IMR-90 (cell line): Measurements from ENCODE around the gene ANKRD6. TPM values are rescaled to one million over a fixed set of nuclear protein-coding genes. Genes with fewer than 3 reads are reported as not detected.

Experiments
- ATAC-seq: fragments of 200-7000 bp; cut with Tn5 transposase; 2 replicates; pipeline ENCODE4 v1.9.1; 2020; ENCODE audit warnings: low read depth, mild to moderate bottlenecking, moderate library complexity
- BruUV-seq: library from RNA; stranded (reverse); fragments of 400-500 nt; replicated peaks from 2 replicates; lab custom pipeline; 2021; lab: Mats Ljungman, UMichigan
- CTCF ChIA-PET: fragments of 300-600 bp; formaldehyde crosslinking; extraction: SDS; loops from one replicate; lab custom pipeline; 2021; ENCODE audit warnings: antibody characterized with exemption; lab: Yijun Ruan, JAX
- POLR2A ChIA-PET: fragments of 300-600 bp; sonication (Branson Sonifier 250); formaldehyde crosslinking; loops from one replicate; lab custom pipeline; 2022; ENCODE audit warnings: antibody characterized with exemption; ENCODE audit not compliant: unreplicated experiment; lab: Charles Lee
- DNase-seq: peaks from one replicate; pipeline ENCODE4 v3.0.0; 2013
- H2AFZ ChIP-seq: replicated peaks from 2 replicates; pipeline ENCODE3; 2013; ENCODE audit warnings: low read length, mild to moderate bottlenecking; ENCODE audit not compliant: poor library complexity
- H2AK5ac ChIP-seq: 2 replicates; pipeline ENCODE4 v1.6.1; 2013; ENCODE audit warnings: low read depth, low read length, inconsistent platforms
- H2AK9ac ChIP-seq: replicated peaks from 2 replicates; pipeline ENCODE3; 2013; ENCODE audit warnings: mild to moderate bottlenecking, low read depth, low read length, moderate library complexity; ENCODE audit not compliant: poor library complexity
- H2BK120ac ChIP-seq: 2 replicates; pipeline ENCODE4 v1.6.1; 2013; ENCODE audit warnings: low read depth, low read length, inconsistent platforms
- H2BK15ac ChIP-seq: 3 replicates; pipeline ENCODE4 v1.6.1; 2013; ENCODE audit warnings: low read depth, low read length, inconsistent platforms
- H2BK20ac ChIP-seq: 2 replicates; pipeline ENCODE4 v1.6.1; 2013; ENCODE audit warnings: low read depth, mild to moderate bottlenecking, inconsistent platforms, low read length, moderate library complexity
- H2BK5ac ChIP-seq: 2 replicates; pipeline ENCODE4 v1.6.1; 2013; ENCODE audit warnings: mild to moderate bottlenecking, low read depth, low read length, inconsistent platforms; ENCODE audit not compliant: poor library complexity, severe bottlenecking
- H3K14ac ChIP-seq: replicated peaks from 2 replicates; pipeline ENCODE4 v1.6.1; 2013; ENCODE audit warnings: low read depth, low read length, inconsistent platforms
- H3K18ac ChIP-seq: 2 replicates; pipeline ENCODE4 v1.6.1; 2013; ENCODE audit warnings: low read depth, low read length, control low read depth
- H3K23ac ChIP-seq: 2 replicates; pipeline ENCODE4 v1.6.1; 2013; ENCODE audit warnings: low read depth, low read length, inconsistent platforms
- H3K27ac ChIP-seq: 2 replicates; pipeline ENCODE4 v1.5.1; 2013; ENCODE audit warnings: mild to moderate bottlenecking, control low read depth, low read length; ENCODE audit not compliant: insufficient read depth
- H3K27me3 ChIP-seq: 2 replicates; pipeline ENCODE4 v1.6.1; 2013; ENCODE audit warnings: low read length; ENCODE audit not compliant: control insufficient read depth, insufficient read depth
- H3K36me3 ChIP-seq: 2 replicates; pipeline ENCODE4 v1.6.1; 2013; ENCODE audit warnings: low read length, mixed read lengths; ENCODE audit not compliant: control insufficient read depth, insufficient read depth
- H3K4ac ChIP-seq: 2 replicates; pipeline ENCODE4 v1.6.1; 2013; ENCODE audit warnings: low read depth, low read length, inconsistent platforms
- H3K4me1 ChIP-seq: 2 replicates; pipeline ENCODE4 v1.6.1; 2013; ENCODE audit warnings: low read length, mixed read lengths; ENCODE audit not compliant: control insufficient read depth, insufficient read depth
- H3K4me2 ChIP-seq: 2 replicates; pipeline ENCODE4 v1.6.1; 2013; ENCODE audit warnings: low read depth, mild to moderate bottlenecking, control low read depth, low read length, moderate library complexity
- H3K4me3 ChIP-seq: 2 replicates; pipeline ENCODE4 v1.5.1; 2013; ENCODE audit warnings: low read depth, mild to moderate bottlenecking, control low read depth, low read length, moderate library complexity; ENCODE audit not compliant: insufficient read depth
- H3K56ac ChIP-seq: 2 replicates; pipeline ENCODE4 v1.6.1; 2013; ENCODE audit warnings: low read length, inconsistent platforms; ENCODE audit not compliant: insufficient read depth; ENCODE audit errors: extremely low read depth
- H3K79me1 ChIP-seq, 2 experiments: 2 replicates each; pipeline ENCODE4 v1.6.1; 2013; ENCODE audit warnings: low read length in 2 of 2, inconsistent platforms in 1 of 2, low read depth in 1 of 2
- H3K9ac ChIP-seq: 2 replicates; pipeline ENCODE4 v1.6.1; 2013; ENCODE audit warnings: low read depth, low read length, control low read depth
- H3K9me1 ChIP-seq: 2 replicates; pipeline ENCODE4 v1.6.1; 2013; ENCODE audit warnings: low read length, inconsistent platforms; ENCODE audit not compliant: insufficient read depth
- H3K9me3 ChIP-seq: 2 replicates; pipeline ENCODE4 v1.6.1; 2013; ENCODE audit warnings: low read length; ENCODE audit not compliant: control insufficient read depth, insufficient read depth
- H4K20me1 ChIP-seq: 2 replicates; pipeline ENCODE4 v1.6.1; 2013; ENCODE audit warnings: low read length, inconsistent platforms; ENCODE audit not compliant: insufficient read depth
- H4K5ac ChIP-seq: 2 replicates; pipeline ENCODE4 v1.6.1; 2013; ENCODE audit warnings: mild to moderate bottlenecking, low read depth, low read length, control low read depth
- H4K8ac ChIP-seq, 2 experiments: 2 replicates each; pipeline ENCODE4 v1.6.1; 2013; ENCODE audit warnings: low read depth in 2 of 2, low read length in 2 of 2, control low read depth in 1 of 2, inconsistent platforms in 1 of 2
- H4K91ac ChIP-seq: 2 replicates; pipeline ENCODE4 v1.6.1; 2013; ENCODE audit warnings: low read depth, low read length, inconsistent platforms; ENCODE audit not compliant: insufficient read depth
- BHLHE40 ChIP-seq: fragments of 150-350 bp; IDR thresholded peaks from 2 replicates; pipeline ENCODE4 v1.6.1; 2016; ENCODE audit warnings: mild to moderate bottlenecking, low read depth, low read length
- CEBPB ChIP-seq: IDR thresholded peaks from 2 replicates; pipeline ENCODE4 v1.6.1; 2012; ENCODE audit warnings: low read depth, low read length, improper control_type of control experiment
- CHD1 ChIP-seq: IDR thresholded peaks from 2 replicates; pipeline ENCODE4 v1.6.1; 2012; ENCODE audit warnings: low read depth, low read length, improper control_type of control experiment
- MAFK ChIP-seq: IDR thresholded peaks from 2 replicates; pipeline ENCODE4 v1.6.1; 2012; ENCODE audit warnings: low read depth, low read length, improper control_type of control experiment
- MAZ ChIP-seq: IDR thresholded peaks from 2 replicates; pipeline ENCODE4 v1.6.1; 2012; ENCODE audit warnings: low read depth, mild to moderate bottlenecking, low read length, improper control_type of control experiment, moderate library complexity, borderline replicate concordance
- MXI1 ChIP-seq: IDR thresholded peaks from 2 replicates; pipeline ENCODE4 v1.6.1; 2012; ENCODE audit warnings: low read depth, mild to moderate bottlenecking, low read length, moderate library complexity, borderline replicate concordance
- NFE2L2 ChIP-seq: fragments of 150-350 bp; IDR thresholded peaks from 2 replicates; pipeline ENCODE4 v1.6.1; 2016; ENCODE audit warnings: low read depth, mild to moderate bottlenecking, low read length
- POLR2A ChIP-seq: IDR thresholded peaks from 2 replicates; pipeline ENCODE4 v1.6.1; 2012; ENCODE audit warnings: mild to moderate bottlenecking, low read depth, low read length
- RFX5 ChIP-seq: IDR thresholded peaks from 2 replicates; pipeline ENCODE4 v1.8.0; 2012; ENCODE audit warnings: low read depth, mild to moderate bottlenecking, low read length, moderate library complexity
- WGBS, 2 experiments: methylation state at CpG; one replicate each; pipeline versions ENCODE4 v1.1.5 to v1.1.7; 2013; ENCODE audit warnings: missing lambda C conversion rate in 2 of 2; ENCODE audit not compliant: insufficient read length in 1 of 2; ENCODE audit errors: extremely low coverage in 2 of 2; 5-methylcytosine and 5-hydroxymethylcytosine counted together
- dilution Hi-C: fragments of 300-500 bp; cut with HindIII; formaldehyde crosslinking; loops from one replicate; pipeline ENCODE4 v1.14.3; 2018; ENCODE audit warnings: low sequenced_read_pairs; ENCODE audit not compliant: unreplicated experiment
- in situ Hi-C: fragments of 300-500 bp; cut with MboI; formaldehyde crosslinking; loops from 3 replicates; pipeline ENCODE4 v1.14.3; 2019; ENCODE audit warnings: low sequenced_read_pairs, inconsistent platforms, mixed read lengths
- intact Hi-C: fragments of 100-400 bp; cut with micrococcal nuclease; formaldehyde crosslinking; loops from 2 replicates; pipeline ENCODE4 v1.10.0; 2022
- polyA plus RNA-seq, 3 experiments: library from polyadenylated mRNA; depleted of rRNA; stranded (reverse); fragments of >200 nt; gene quantifications; 2 replicates each; pipeline ENCODE4 v1.2.3, GENCODE V29; 2012; ENCODE audit warnings: low replicate concordance in 1 of 3
- total RNA-seq: library from RNA; depleted of rRNA; stranded (reverse); fragments of >200 nt; gene quantifications from 2 replicates; pipeline ENCODE4 v1.2.3, GENCODE V29; 2012
- TF ChIP-seq, protein P1 (sequence below): conservative IDR thresholded peaks from 2 replicates; pipeline ENCODE4 v1.5.1; 2012; ENCODE audit warnings: mild to moderate bottlenecking, low read depth, low read length, improper control_type of control experiment
- TF ChIP-seq, protein P2 (sequence below): fragments of 150-350 bp; IDR thresholded peaks from 2 replicates; pipeline ENCODE4 v1.6.1; 2016; ENCODE audit warnings: low read depth, mild to moderate bottlenecking, low read length, moderate library complexity, borderline replicate concordance

ANKRD6 gene
- total and polyA plus RNA-seq, 2 of the 4 experiments (the other 2 are of a cell fraction), result 0.12 to 0.18 TPM

DNA sequence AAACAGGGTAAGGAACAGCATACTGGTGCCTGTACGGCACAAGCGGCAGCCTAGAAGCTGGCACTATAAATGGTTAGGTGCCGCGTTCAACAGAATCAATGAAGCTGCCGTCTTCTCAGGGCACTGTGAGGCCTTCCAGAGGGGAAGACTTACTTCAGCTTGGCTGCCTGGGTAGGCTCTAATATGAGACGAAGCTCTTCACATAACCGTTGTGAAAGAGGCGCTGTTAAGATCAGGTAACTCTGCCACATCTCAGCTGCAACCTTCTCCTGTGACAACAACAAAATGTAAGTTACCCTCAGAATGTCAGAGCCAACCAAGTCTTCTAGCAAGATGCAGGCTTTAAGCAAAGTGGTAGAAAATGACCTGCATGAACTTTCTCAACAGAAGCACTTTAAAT lies 217.6 kb downstream of the ANKRD6 start:
- no peaks in the 10 kb centered on the region for H4K20me1 ChIP-seq
- POLR2A ChIA-PET, result no interaction called here
- H3K4ac ChIP-seq, result no peak overlapping the region
- intact Hi-C loops, result no loop called here
- dilution Hi-C loops, result no loop called here
- H3K9me3 ChIP-seq, result no peaks in the 10 kb centered on the region
- no peak overlapping the region for H3K18ac ChIP-seq
- H3K56ac ChIP-seq, result no peak overlapping the region
- no TSS peak for BruUV-seq
- peaks cover 2% of the 10 kb centered on the region for H3K4me1 ChIP-seq
- H3K4me2 ChIP-seq, result no peak overlapping the region
- in situ Hi-C loops, result no loop called here
- no peak overlapping the region for H2AK9ac ChIP-seq
- no peaks in the 10 kb centered on the region; a peak in 1 of 4 replicates for H3K79me1 ChIP-seq
- H2AFZ ChIP-seq, result no peak overlapping the region
- H3K27ac ChIP-seq, result no peak overlapping the region
- H3K23ac ChIP-seq, result no peak overlapping the region
- H2BK15ac ChIP-seq, result no peak overlapping the region
- H2BK120ac ChIP-seq, result no peak overlapping the region
- peaks cover 2% of the 10 kb centered on the region for H3K9me1 ChIP-seq
- no peak overlapping the region for H4K5ac ChIP-seq
- H3K14ac ChIP-seq, result no peak overlapping the region
- TF ChIP-seq POLR2A, result no peak
- TF ChIP-seq RFX5, result no peak
- no peak for TF ChIP-seq MAZ
- TF ChIP-seq MXI1, result no peak
- TF ChIP-seq NFE2L2, result no peak
- no peak for TF ChIP-seq BHLHE40
- TF ChIP-seq, protein P1, sequence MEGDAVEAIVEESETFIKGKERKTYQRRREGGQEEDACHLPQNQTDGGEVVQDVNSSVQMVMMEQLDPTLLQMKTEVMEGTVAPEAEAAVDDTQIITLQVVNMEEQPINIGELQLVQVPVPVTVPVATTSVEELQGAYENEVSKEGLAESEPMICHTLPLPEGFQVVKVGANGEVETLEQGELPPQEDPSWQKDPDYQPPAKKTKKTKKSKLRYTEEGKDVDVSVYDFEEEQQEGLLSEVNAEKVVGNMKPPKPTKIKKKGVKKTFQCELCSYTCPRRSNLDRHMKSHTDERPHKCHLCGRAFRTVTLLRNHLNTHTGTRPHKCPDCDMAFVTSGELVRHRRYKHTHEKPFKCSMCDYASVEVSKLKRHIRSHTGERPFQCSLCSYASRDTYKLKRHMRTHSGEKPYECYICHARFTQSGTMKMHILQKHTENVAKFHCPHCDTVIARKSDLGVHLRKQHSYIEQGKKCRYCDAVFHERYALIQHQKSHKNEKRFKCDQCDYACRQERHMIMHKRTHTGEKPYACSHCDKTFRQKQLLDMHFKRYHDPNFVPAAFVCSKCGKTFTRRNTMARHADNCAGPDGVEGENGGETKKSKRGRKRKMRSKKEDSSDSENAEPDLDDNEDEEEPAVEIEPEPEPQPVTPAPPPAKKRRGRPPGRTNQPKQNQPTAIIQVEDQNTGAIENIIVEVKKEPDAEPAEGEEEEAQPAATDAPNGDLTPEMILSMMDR, result no peak
- no peak for TF ChIP-seq CHD1
- TF ChIP-seq, protein P2, sequence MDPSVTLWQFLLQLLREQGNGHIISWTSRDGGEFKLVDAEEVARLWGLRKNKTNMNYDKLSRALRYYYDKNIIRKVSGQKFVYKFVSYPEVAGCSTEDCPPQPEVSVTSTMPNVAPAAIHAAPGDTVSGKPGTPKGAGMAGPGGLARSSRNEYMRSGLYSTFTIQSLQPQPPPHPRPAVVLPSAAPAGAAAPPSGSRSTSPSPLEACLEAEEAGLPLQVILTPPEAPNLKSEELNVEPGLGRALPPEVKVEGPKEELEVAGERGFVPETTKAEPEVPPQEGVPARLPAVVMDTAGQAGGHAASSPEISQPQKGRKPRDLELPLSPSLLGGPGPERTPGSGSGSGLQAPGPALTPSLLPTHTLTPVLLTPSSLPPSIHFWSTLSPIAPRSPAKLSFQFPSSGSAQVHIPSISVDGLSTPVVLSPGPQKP, result no peak
- TF ChIP-seq CEBPB, result no peak
- TF ChIP-seq MAFK, result no peak
- no peak overlapping the region for H3K4me3 ChIP-seq
- WGBS, 2 experiments, result 97% methylated on average over 5 of the region's 8 CpGs; no CpG with 5 or more reads in 1 of the 2 experiments
- no peak overlapping the region for H2AK5ac ChIP-seq
- no peak overlapping the region for H4K91ac ChIP-seq
- H2BK20ac ChIP-seq, result no peak overlapping the region
- peaks cover 24% of the 10 kb centered on the region for H3K36me3 ChIP-seq
- CTCF ChIA-PET, result no interaction called here
- no peak overlapping the region for H4K8ac ChIP-seq
- no peaks in the 10 kb centered on the region for H3K27me3 ChIP-seq
- ATAC-seq, result no peak
- no peak for DNase-seq
- H2BK5ac ChIP-seq, result no peak overlapping the region
- H3K9ac ChIP-seq, result no peak overlapping the region
